Liver (tissue), 2 donors: ENCODE results near the gene FBXW10.
"Not testable (repeated sequence)": the region's sequence is repeated elsewhere in the genome, so short reads cannot be mapped to it uniquely, and the experiment has no call there.

Experiments used
- EGR1 ChIP-seq, 2 donors: IDR thresholded peaks; 2 replicates each; pipeline ENCODE4 v1.6.1; 2016 to 2018; ENCODE audit warnings: antibody characterized with exemption in 2 of 2, low read depth in 2 of 2
- RAD21 ChIP-seq, 2 donors: IDR thresholded peaks; 2 replicates each; pipeline ENCODE4 v1.6.1; 2016; ENCODE audit warnings: antibody characterized with exemption in 2 of 2, mild to moderate bottlenecking in 2 of 2
- TAF1 ChIP-seq: conservative IDR thresholded peaks from 2 replicates; pipeline ENCODE4 v1.6.1; 2016; ENCODE audit warnings: antibody characterized with exemption, mild to moderate bottlenecking
- TF ChIP-seq, protein P1 (sequence below): IDR thresholded peaks from 2 replicates; pipeline ENCODE4 v1.6.1; 2016; ENCODE audit warnings: antibody characterized with exemption
- donor health status: healthy.

DNA sequence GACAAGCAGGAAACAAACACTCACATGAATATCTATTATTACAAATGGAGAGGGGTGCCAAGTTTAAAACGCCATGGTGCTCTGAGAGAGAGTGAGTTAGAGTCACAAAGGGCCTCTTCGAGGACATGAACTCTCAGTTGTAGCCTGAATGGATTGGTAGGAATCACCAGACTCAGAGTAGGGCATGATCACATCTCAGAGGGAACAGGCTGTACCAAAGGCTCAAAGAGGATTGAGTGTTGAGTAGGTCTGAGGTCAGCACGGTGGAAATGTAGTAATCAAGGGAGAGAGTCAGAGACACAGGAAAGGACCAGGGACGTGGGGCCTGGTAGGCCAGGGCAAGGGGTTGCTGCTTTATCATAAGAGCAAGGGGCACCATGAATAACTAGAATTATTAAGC is 10.5 kb upstream of the FBXW10 start:
- TF ChIP-seq, protein P1, sequence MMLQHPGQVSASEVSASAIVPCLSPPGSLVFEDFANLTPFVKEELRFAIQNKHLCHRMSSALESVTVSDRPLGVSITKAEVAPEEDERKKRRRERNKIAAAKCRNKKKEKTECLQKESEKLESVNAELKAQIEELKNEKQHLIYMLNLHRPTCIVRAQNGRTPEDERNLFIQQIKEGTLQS, result not testable (repeated sequence)
- not testable (repeated sequence) for TF ChIP-seq TAF1; EGR1 (IDR thresholded peaks at IDR 0.05; ENCODE audit: low read depth in 2 of 2); RAD21 (IDR thresholded peaks at IDR 0.05)
